Measurements from ENCODE around the gene DCHS1. TPM values are rescaled to one million over a fixed set of nuclear protein-coding genes. Genes with fewer than 3 reads are reported as not detected.

DCHS1 gene
- total RNA-seq, 1 experiment from 2014 or later: 14.2 TPM

- no peak for TF ChIP-seq NR3C1 (CRISPR knock-in tag; conservative IDR thresholded peaks at IDR 0.05; ENCODE audit: low read depth)
- no peak for TF ChIP-seq USF1 (CRISPR knock-in tag; IDR thresholded peaks at IDR 0.05)
- TF ChIP-seq TEAD1 (CRISPR knock-in tag; IDR thresholded peaks at IDR 0.05): no peak
- no peak for TF ChIP-seq TEAD4 (CRISPR knock-in tag; IDR thresholded peaks at IDR 0.05)
- TF ChIP-seq AFF4 (CRISPR knock-in tag; IDR thresholded peaks at IDR 0.05; ENCODE audit: borderline replicate concordance): no peak
- TF ChIP-seq CBFB (CRISPR knock-in tag; IDR thresholded peaks at IDR 0.05; ENCODE audit: low read depth): no peak
- no peak for TF ChIP-seq ZNF232 (CRISPR knock-in tag; IDR thresholded peaks at IDR 0.05)
- TF ChIP-seq, protein P1, sequence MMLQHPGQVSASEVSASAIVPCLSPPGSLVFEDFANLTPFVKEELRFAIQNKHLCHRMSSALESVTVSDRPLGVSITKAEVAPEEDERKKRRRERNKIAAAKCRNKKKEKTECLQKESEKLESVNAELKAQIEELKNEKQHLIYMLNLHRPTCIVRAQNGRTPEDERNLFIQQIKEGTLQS (CRISPR knock-in tag; conservative IDR thresholded peaks at IDR 0.05): no peak
- TF ChIP-seq, protein P2, sequence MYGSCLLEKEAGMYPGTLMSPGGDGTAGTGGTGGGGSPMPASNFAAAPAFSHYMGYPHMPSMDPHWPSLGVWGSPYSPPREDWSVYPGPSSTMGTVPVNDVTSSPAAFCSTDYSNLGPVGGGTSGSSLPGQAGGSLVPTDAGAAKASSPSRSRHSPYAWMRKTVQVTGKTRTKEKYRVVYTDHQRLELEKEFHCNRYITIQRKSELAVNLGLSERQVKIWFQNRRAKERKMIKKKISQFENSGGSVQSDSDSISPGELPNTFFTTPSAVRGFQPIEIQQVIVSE (CRISPR knock-in tag; IDR thresholded peaks at IDR 0.05; ENCODE audit: borderline replicate concordance): no peak
Measured at GRCh38 chr11:6646576-6646917, 9.1 kb downstream of the DCHS1 start (continued).

GRCh38 chr11:6646071-6646470, 9.5 kb downstream of the DCHS1 start:
- Mint-ChIP-seq H3K4me3 (no peak overlapping the region), H3K9me3 (no peaks in the 10 kb centered on the region), H3K36me3 (no peaks in the 10 kb centered on the region), H3K27ac (no peak overlapping the region), H3K4me1 (no peaks in the 10 kb centered on the region), H3K27me3 (ENCODE audit: low read depth) (no peaks in the 10 kb centered on the region)
- DNase-seq (ENCODE audit: low spot score): no peak
- TF ChIP-seq FOXP4 (CRISPR knock-in tag; IDR thresholded peaks at IDR 0.05): no peak
- CTCF ChIA-PET: interaction anchor here (0.6 to 1.6 kb wide), 2 partner anchors 34 to 57 kb away, joined by 3 to 4 read pairs; partner anchors contain the start of gene TAF10
- no peak for ATAC-seq
- POLR2A ChIA-PET: no interaction called here

DNA sequence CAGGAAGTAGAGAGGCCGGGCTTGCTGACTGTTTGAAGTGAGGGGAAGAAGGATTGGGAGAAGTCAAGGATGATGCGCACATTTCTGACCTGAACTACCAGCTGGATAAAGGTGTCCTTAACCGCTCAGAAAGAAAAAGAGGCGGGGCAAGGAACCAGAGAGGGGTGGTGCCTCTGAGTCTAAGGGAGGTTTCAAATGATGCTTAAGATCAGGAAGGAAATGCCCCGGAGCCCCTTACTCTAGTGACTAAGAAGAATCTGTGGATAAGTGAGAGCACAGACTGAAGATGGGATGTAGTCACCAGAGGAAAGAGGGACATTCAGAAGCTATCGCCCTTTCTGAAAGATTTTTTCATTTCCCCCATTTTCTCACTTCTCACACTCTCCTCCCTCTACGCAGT, 12.7 kb downstream of the DCHS1 start:
- no peaks in the 10 kb centered on the region for H3K36me3 Mint-ChIP-seq
- ChIA-PET CTCF (no interaction called here), POLR2A (no interaction called here)
- ATAC-seq (no peak), DNase-seq (ENCODE audit: low spot score) (no peak)
- TF ChIP-seq, protein P3, sequence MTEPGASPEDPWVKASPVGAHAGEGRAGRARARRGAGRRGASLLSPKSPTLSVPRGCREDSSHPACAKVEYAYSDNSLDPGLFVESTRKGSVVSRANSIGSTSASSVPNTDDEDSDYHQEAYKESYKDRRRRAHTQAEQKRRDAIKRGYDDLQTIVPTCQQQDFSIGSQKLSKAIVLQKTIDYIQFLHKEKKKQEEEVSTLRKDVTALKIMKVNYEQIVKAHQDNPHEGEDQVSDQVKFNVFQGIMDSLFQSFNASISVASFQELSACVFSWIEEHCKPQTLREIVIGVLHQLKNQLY (CRISPR knock-in tag; IDR thresholded peaks at IDR 0.05): no peak
- TF ChIP-seq, protein P4, sequence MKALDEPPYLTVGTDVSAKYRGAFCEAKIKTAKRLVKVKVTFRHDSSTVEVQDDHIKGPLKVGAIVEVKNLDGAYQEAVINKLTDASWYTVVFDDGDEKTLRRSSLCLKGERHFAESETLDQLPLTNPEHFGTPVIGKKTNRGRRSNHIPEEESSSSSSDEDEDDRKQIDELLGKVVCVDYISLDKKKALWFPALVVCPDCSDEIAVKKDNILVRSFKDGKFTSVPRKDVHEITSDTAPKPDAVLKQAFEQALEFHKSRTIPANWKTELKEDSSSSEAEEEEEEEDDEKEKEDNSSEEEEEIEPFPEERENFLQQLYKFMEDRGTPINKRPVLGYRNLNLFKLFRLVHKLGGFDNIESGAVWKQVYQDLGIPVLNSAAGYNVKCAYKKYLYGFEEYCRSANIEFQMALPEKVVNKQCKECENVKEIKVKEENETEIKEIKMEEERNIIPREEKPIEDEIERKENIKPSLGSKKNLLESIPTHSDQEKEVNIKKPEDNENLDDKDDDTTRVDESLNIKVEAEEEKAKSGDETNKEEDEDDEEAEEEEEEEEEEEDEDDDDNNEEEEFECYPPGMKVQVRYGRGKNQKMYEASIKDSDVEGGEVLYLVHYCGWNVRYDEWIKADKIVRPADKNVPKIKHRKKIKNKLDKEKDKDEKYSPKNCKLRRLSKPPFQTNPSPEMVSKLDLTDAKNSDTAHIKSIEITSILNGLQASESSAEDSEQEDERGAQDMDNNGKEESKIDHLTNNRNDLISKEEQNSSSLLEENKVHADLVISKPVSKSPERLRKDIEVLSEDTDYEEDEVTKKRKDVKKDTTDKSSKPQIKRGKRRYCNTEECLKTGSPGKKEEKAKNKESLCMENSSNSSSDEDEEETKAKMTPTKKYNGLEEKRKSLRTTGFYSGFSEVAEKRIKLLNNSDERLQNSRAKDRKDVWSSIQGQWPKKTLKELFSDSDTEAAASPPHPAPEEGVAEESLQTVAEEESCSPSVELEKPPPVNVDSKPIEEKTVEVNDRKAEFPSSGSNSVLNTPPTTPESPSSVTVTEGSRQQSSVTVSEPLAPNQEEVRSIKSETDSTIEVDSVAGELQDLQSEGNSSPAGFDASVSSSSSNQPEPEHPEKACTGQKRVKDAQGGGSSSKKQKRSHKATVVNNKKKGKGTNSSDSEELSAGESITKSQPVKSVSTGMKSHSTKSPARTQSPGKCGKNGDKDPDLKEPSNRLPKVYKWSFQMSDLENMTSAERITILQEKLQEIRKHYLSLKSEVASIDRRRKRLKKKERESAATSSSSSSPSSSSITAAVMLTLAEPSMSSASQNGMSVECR (CRISPR knock-in tag; IDR thresholded peaks at IDR 0.05; ENCODE audit: borderline replicate concordance): no peak
- TF ChIP-seq ZNF396 (CRISPR knock-in tag; IDR thresholded peaks at IDR 0.05; ENCODE audit: borderline replicate concordance) (no peak), ESRRA (CRISPR knock-in tag; IDR thresholded peaks at IDR 0.05; ENCODE audit: borderline replicate concordance) (no peak), AR (CRISPR knock-in tag; IDR thresholded peaks at IDR 0.05) (no peak)
- H3K27ac Mint-ChIP-seq: no peak overlapping the region
- H3K4me1 Mint-ChIP-seq: no peaks in the 10 kb centered on the region
- no peaks in the 10 kb centered on the region for H3K27me3 Mint-ChIP-seq (ENCODE audit: low read depth)
- H3K4me3 Mint-ChIP-seq: no peak overlapping the region
- no peaks in the 10 kb centered on the region for H3K9me3 Mint-ChIP-seq
